HepG2 (cell line): Measurements from ENCODE around the gene CCNB1. TPM values are rescaled to one million over a fixed set of nuclear protein-coding genes. Genes with fewer than 3 reads are reported as not detected.

Experiments
- CBX2 ChIP-seq, 2 experiments: fragments of 200-600 bp in 1 of 2; sonication (generic); formaldehyde crosslinking in 1 of 2; IDR thresholded peaks; 2 replicates each; pipeline versions ENCODE4 v1.7.0 to v1.8.1; 2018 to 2022; ENCODE audit warnings: low read depth in 2 of 2, low read length in 1 of 2, mild to moderate bottlenecking in 1 of 2, missing genetic modification reagents in 1 of 2
- DDIT3 ChIP-seq: sonication (generic); formaldehyde crosslinking; IDR thresholded peaks from 2 replicates; pipeline ENCODE4 v1.4.0; 2020; ENCODE audit warnings: mild to moderate bottlenecking, missing genetic modification reagents
- GABPB1 ChIP-seq: IDR thresholded peaks from 2 replicates; pipeline ENCODE4 v1.6.1; 2016; ENCODE audit warnings: mild to moderate bottlenecking, missing genetic modification reagents, moderate library complexity, missing compliant biosample characterization
- GMEB1 ChIP-seq: sonication (generic); formaldehyde crosslinking; IDR thresholded peaks from 2 replicates; pipeline ENCODE4 v1.5.1; 2020; ENCODE audit warnings: missing genetic modification reagents, mild to moderate bottlenecking, borderline replicate concordance
- GTF2F1 ChIP-seq: fragments of 150-350 bp; IDR thresholded peaks from 2 replicates; pipeline ENCODE4 v1.6.1; 2014; ENCODE audit warnings: low read length
- HCFC1 ChIP-seq: fragments of 150-350 bp; IDR thresholded peaks from 2 replicates; pipeline ENCODE4 v1.6.1; 2014; ENCODE audit warnings: low read depth, low read length
- HMGXB4 ChIP-seq, 2 experiments: sonication (generic) in 1 of 2; formaldehyde crosslinking in 1 of 2; IDR thresholded peaks; 2 replicates each; pipeline versions ENCODE4 v1.4.0 to v1.6.1; 2018 to 2020; ENCODE audit warnings: missing genetic modification reagents in 2 of 2, borderline replicate concordance in 1 of 2, low read depth in 1 of 2, mild to moderate bottlenecking in 1 of 2, missing biosample characterization in 1 of 2
- MEIS1 ChIP-seq: sonication (generic); formaldehyde crosslinking; IDR thresholded peaks from 2 replicates; pipeline ENCODE4 v1.9.0; 2021; ENCODE audit warnings: mild to moderate bottlenecking, missing genetic modification reagents, moderate library complexity, borderline replicate concordance
- MXI1 ChIP-seq: IDR thresholded peaks from 3 replicates; pipeline ENCODE4 v1.6.1; 2012; ENCODE audit warnings: low read depth, low read length, inconsistent platforms, borderline replicate concordance
- NCOA5 ChIP-seq: sonication (generic); formaldehyde crosslinking; IDR thresholded peaks from 2 replicates; pipeline ENCODE4 v1.4.0; 2020; ENCODE audit warnings: missing genetic modification reagents
- NFYB ChIP-seq: sonication (generic); formaldehyde crosslinking; IDR thresholded peaks from 2 replicates; pipeline ENCODE4 v1.4.0; 2020; ENCODE audit warnings: missing genetic modification reagents
- PREB ChIP-seq: sonication (generic); formaldehyde crosslinking; IDR thresholded peaks from 2 replicates; pipeline ENCODE4 v1.4.0; 2020; ENCODE audit warnings: missing genetic modification reagents
- RBFOX2 ChIP-seq: fragments of 200-400 bp; formaldehyde crosslinking; IDR thresholded peaks from 2 replicates; pipeline ENCODE4 v1.6.1; 2017; ENCODE audit warnings: low read depth, mild to moderate bottlenecking, low read length
- SPEN ChIP-seq: sonication (generic); formaldehyde crosslinking; IDR thresholded peaks from 2 replicates; pipeline ENCODE4 v1.5.1; 2020; ENCODE audit warnings: low read depth, mild to moderate bottlenecking, missing genetic modification reagents
- ZBTB1 ChIP-seq: sonication (generic); formaldehyde crosslinking; IDR thresholded peaks from 2 replicates; pipeline ENCODE4 v1.4.0; 2020; ENCODE audit warnings: missing genetic modification reagents, borderline replicate concordance
- ZFP36L1 ChIP-seq: sonication (generic); formaldehyde crosslinking; IDR thresholded peaks from 2 replicates; pipeline ENCODE4 v1.8.0; 2022; ENCODE audit warnings: mild to moderate bottlenecking, missing genetic modification reagents, moderate library complexity
- ZNF136 ChIP-seq: sonication (generic); formaldehyde crosslinking; IDR thresholded peaks from 2 replicates; pipeline ENCODE4 v1.8.1; 2022; ENCODE audit warnings: low read depth, mild to moderate bottlenecking, moderate library complexity, missing genetic modification reagents
- ZNF251 ChIP-seq: sonication (generic); formaldehyde crosslinking; IDR thresholded peaks from 2 replicates; pipeline ENCODE4 v1.9.0; 2021; ENCODE audit warnings: mild to moderate bottlenecking, missing genetic modification reagents
- ZNF460 ChIP-seq: sonication (generic); formaldehyde crosslinking; IDR thresholded peaks from 2 replicates; pipeline ENCODE4 v1.5.1; 2020; ENCODE audit warnings: missing genetic modification reagents, mild to moderate bottlenecking, borderline replicate concordance
- ZNF503 ChIP-seq: sonication (generic); formaldehyde crosslinking; IDR thresholded peaks from 2 replicates; pipeline ENCODE4 v1.4.0; 2020; ENCODE audit warnings: missing genetic modification reagents
- polyA plus RNA-seq, 8 experiments: library from polyadenylated mRNA; depleted of rRNA in 3 of 8; stranded (reverse) in 7 of 8; unstranded in 1 of 8; fragments of >200 nt; fragmentation: Illumina TruSeq in 4 of 8; extraction: Trizol in 4 of 8; gene quantifications; 2 replicates each; pipeline versions ENCODE4 v1.2.1 to v1.2.3, GENCODE V29; 2011 to 2016; ENCODE audit warnings: low read depth in 4 of 8, missing spikeins in 1 of 8, mixed read lengths in 1 of 8; ENCODE audit not compliant: insufficient read depth in 1 of 8
- total RNA-seq, 5 experiments: library from RNA; depleted of rRNA; stranded (reverse); fragments of >200 nt; fragmentation: Illumina TruSeq; extraction: Trizol; gene quantifications; 2 replicates each; pipeline ENCODE4 v1.2.3, GENCODE V29; 2016; ENCODE audit warnings: low read depth in 1 of 5

Gene CCNB1
- total and polyA plus RNA-seq, 2 of the 13 experiments (the other 11 are each of a cell fraction or from before 2014, with no cell fraction given): 82.3 to 316 TPM

- TF ChIP-seq GTF2F1: no peak
- 0 out of 2 replicates have a peak, but pooled peaks have one; percentile 57 for TF ChIP-seq MEIS1 (CRISPR knock-in tag)
- no peak for TF ChIP-seq ZNF251 (CRISPR knock-in tag)
- peak; percentile 32; the same call in 1 of the 2 replicates for TF ChIP-seq HCFC1
- 0 out of 2 replicates have a peak, but pooled peaks have one; percentile 30 for TF ChIP-seq ZFP36L1 (CRISPR knock-in tag)
- TF ChIP-seq ZBTB1 (CRISPR knock-in tag): no peak
- peak; percentile 87; the same call in 2 of the 3 replicates for TF ChIP-seq MXI1
- no peak for TF ChIP-seq CBX2 (IDR thresholded peaks at IDR 0.05; ENCODE audit: low read depth, low read length)
- TF ChIP-seq CBX2 (CRISPR knock-in tag; IDR thresholded peaks at IDR 0.05; ENCODE audit: low read depth): no peak
- peak in 1 of 2 experiments; percentile 77; a peak in 2 of 4 replicates for TF ChIP-seq HMGXB4 (CRISPR knock-in tag; IDR thresholded peaks at IDR 0.05; ENCODE audit: borderline replicate concordance in 1 of 2, low read depth in 1 of 2)
- peak; percentile 75; the same call in 1 of the 2 replicates for TF ChIP-seq SPEN (CRISPR knock-in tag)
- peak; percentile 32; the same call in 1 of the 2 replicates for TF ChIP-seq ZNF136 (CRISPR knock-in tag)
- no peak for TF ChIP-seq NCOA5 (CRISPR knock-in tag)
- peak; percentile 92 for TF ChIP-seq RBFOX2
- TF ChIP-seq DDIT3 (CRISPR knock-in tag): no peak
- no peak for TF ChIP-seq ZNF460
- TF ChIP-seq PREB (CRISPR knock-in tag): no peak
- TF ChIP-seq ZNF503: peak; percentile 25; the same call in 1 of the 2 replicates
- TF ChIP-seq NFYB (CRISPR knock-in tag): 0 out of 2 replicates have a peak, but pooled peaks have one; percentile 16
- TF ChIP-seq GMEB1: peak; percentile 52; the same call in 1 of the 2 replicates
- peak; percentile 94 for TF ChIP-seq GABPB1 (CRISPR knock-in tag)
These were observed 22.5 kb downstream of the CCNB1 start, which contains the start of gene CENPH (continued) for GRCh38 chr5:69189162-69190086.
